ENCODE results near the gene SYNDIG1.

Gene SYNDIG1

GRCh38 chr20:24672181-24672880, 202.9 kb downstream of the SYNDIG1 start:
- no peak for DNase-seq (ENCODE audit: low read depth in 1 of 2, low spot score in 1 of 2)

- DNase-seq (ENCODE audit: low read depth in 1 of 2, low spot score in 1 of 2), result no peak
Observed at GRCh38 chr20:24672886-24673677, 203.7 kb downstream of the SYNDIG1 start.

GRCh38 chr20:24673678-24674570, 204.5 kb downstream of the SYNDIG1 start:
- DNase-seq (ENCODE audit: low read depth in 1 of 2, low spot score in 1 of 2), result no peak

GRCh38 chr20:24674921-24675605, 205.6 kb downstream of the SYNDIG1 start:
- DNase-seq (ENCODE audit: low read depth in 1 of 2, low spot score in 1 of 2), result no peak

- DNase-seq (ENCODE audit: low read depth in 1 of 2, low spot score in 1 of 2), result no peak
Observed at GRCh38 chr20:24675651-24676352, 206.4 kb downstream of the SYNDIG1 start.

GRCh38 chr20:24676353-24676977, 207.0 kb downstream of the SYNDIG1 start:
- no peak for DNase-seq (ENCODE audit: low read depth in 1 of 2, low spot score in 1 of 2)

- DNase-seq (ENCODE audit: low read depth in 1 of 2, low spot score in 1 of 2), result no peak
Observed at GRCh38 chr20:24676978-24677370, 207.5 kb downstream of the SYNDIG1 start.

- no peak for DNase-seq (ENCODE audit: low read depth in 1 of 2, low spot score in 1 of 2)
Observed at GRCh38 chr20:24677626-24678315, 208.3 kb downstream of the SYNDIG1 start.

- DNase-seq (ENCODE audit: low read depth in 1 of 2, low spot score in 1 of 2), result no peak
Observed at GRCh38 chr20:24678351-24679106, 209.1 kb downstream of the SYNDIG1 start.

- no peak for DNase-seq (ENCODE audit: low read depth in 1 of 2, low spot score in 1 of 2)
Observed at GRCh38 chr20:24679448-24680047, 210.1 kb downstream of the SYNDIG1 start.

- DNase-seq (ENCODE audit: low read depth in 1 of 2, low spot score in 1 of 2), result no peak
Observed at GRCh38 chr20:24681634-24682495, 212.4 kb downstream of the SYNDIG1 start.

- DNase-seq (ENCODE audit: low read depth in 1 of 2, low spot score in 1 of 2), result no peak
Observed at GRCh38 chr20:24682496-24682985, 213.1 kb downstream of the SYNDIG1 start.

GRCh38 chr20:24683676-24684075, 214.2 kb downstream of the SYNDIG1 start:
- no peak for DNase-seq (ENCODE audit: low read depth in 1 of 2, low spot score in 1 of 2)

- no peak for DNase-seq (ENCODE audit: low read depth in 1 of 2, low spot score in 1 of 2)
Observed at GRCh38 chr20:24684421-24684871, 215.0 kb downstream of the SYNDIG1 start.

GRCh38 chr20:24684956-24685691, 215.7 kb downstream of the SYNDIG1 start:
- no peak for DNase-seq (ENCODE audit: low read depth in 1 of 2, low spot score in 1 of 2)

GRCh38 chr20:24685736-24686135, 216.3 kb downstream of the SYNDIG1 start:
- DNase-seq (ENCODE audit: low read depth in 1 of 2, low spot score in 1 of 2), result no peak
